ENCODE results near the gene FXYD7.

GRCh38 chr19:35138305-35138892, 4.7 kb upstream of the FXYD7 start, which contains the start of gene FXYD1:
- no peak for TF ChIP-seq CTCF (conservative IDR thresholded peaks at IDR 0.05 in 1 of 2, IDR thresholded peaks at IDR 0.05 in 1 of 2; ENCODE audit: extremely low read depth in 1 of 2, insufficient read depth in 1 of 2, low read depth in 1 of 2, low read length in 2 of 2)
- TF ChIP-seq EZH2 (IDR thresholded peaks at IDR 0.05; ENCODE audit: borderline replicate concordance, low read length) = no peak
